IMR-90 (cell line): ENCODE measurements around the gene PHKA1. TPM values are rescaled to one million over a fixed set of nuclear protein-coding genes. Genes with fewer than 3 reads are reported as not detected.

Experiments used
- ATAC-seq: fragments of 200-7000 bp; cut with Tn5 transposase; 2 replicates; pipeline ENCODE4 v1.9.1; 2020; ENCODE audit warnings: low read depth, mild to moderate bottlenecking, moderate library complexity
- BruUV-seq: library from RNA; stranded (reverse); fragments of 400-500 nt; replicated peaks from 2 replicates; lab custom pipeline; 2021; lab: Mats Ljungman, UMichigan
- CTCF ChIA-PET: fragments of 300-600 bp; formaldehyde crosslinking; extraction: SDS; loops from one replicate; lab custom pipeline; 2021; ENCODE audit warnings: antibody characterized with exemption; lab: Yijun Ruan, JAX
- POLR2A ChIA-PET: fragments of 300-600 bp; sonication (Branson Sonifier 250); formaldehyde crosslinking; loops from one replicate; lab custom pipeline; 2022; ENCODE audit warnings: antibody characterized with exemption; ENCODE audit not compliant: unreplicated experiment; lab: Charles Lee
- DNase-seq: peaks from one replicate; pipeline ENCODE4 v3.0.0; 2013
- H2AFZ ChIP-seq: replicated peaks from 2 replicates; pipeline ENCODE3; 2013; ENCODE audit warnings: low read length, mild to moderate bottlenecking; ENCODE audit not compliant: poor library complexity
- H2AK5ac ChIP-seq: 2 replicates; pipeline ENCODE4 v1.6.1; 2013; ENCODE audit warnings: low read depth, low read length, inconsistent platforms
- H2AK9ac ChIP-seq: replicated peaks from 2 replicates; pipeline ENCODE3; 2013; ENCODE audit warnings: mild to moderate bottlenecking, low read depth, low read length, moderate library complexity; ENCODE audit not compliant: poor library complexity
- H2BK120ac ChIP-seq: 2 replicates; pipeline ENCODE4 v1.6.1; 2013; ENCODE audit warnings: low read depth, low read length, inconsistent platforms
- H2BK15ac ChIP-seq: 3 replicates; pipeline ENCODE4 v1.6.1; 2013; ENCODE audit warnings: low read depth, low read length, inconsistent platforms
- H2BK20ac ChIP-seq: 2 replicates; pipeline ENCODE4 v1.6.1; 2013; ENCODE audit warnings: low read depth, mild to moderate bottlenecking, inconsistent platforms, low read length, moderate library complexity
- H2BK5ac ChIP-seq: 2 replicates; pipeline ENCODE4 v1.6.1; 2013; ENCODE audit warnings: mild to moderate bottlenecking, low read depth, low read length, inconsistent platforms; ENCODE audit not compliant: poor library complexity, severe bottlenecking
- H3K14ac ChIP-seq: replicated peaks from 2 replicates; pipeline ENCODE4 v1.6.1; 2013; ENCODE audit warnings: low read depth, low read length, inconsistent platforms
- H3K18ac ChIP-seq: 2 replicates; pipeline ENCODE4 v1.6.1; 2013; ENCODE audit warnings: low read depth, low read length, control low read depth
- H3K23ac ChIP-seq: 2 replicates; pipeline ENCODE4 v1.6.1; 2013; ENCODE audit warnings: low read depth, low read length, inconsistent platforms
- H3K27ac ChIP-seq: 2 replicates; pipeline ENCODE4 v1.5.1; 2013; ENCODE audit warnings: mild to moderate bottlenecking, control low read depth, low read length; ENCODE audit not compliant: insufficient read depth
- H3K27me3 ChIP-seq: 2 replicates; pipeline ENCODE4 v1.6.1; 2013; ENCODE audit warnings: low read length; ENCODE audit not compliant: control insufficient read depth, insufficient read depth
- H3K36me3 ChIP-seq: 2 replicates; pipeline ENCODE4 v1.6.1; 2013; ENCODE audit warnings: low read length, mixed read lengths; ENCODE audit not compliant: control insufficient read depth, insufficient read depth
- H3K4ac ChIP-seq: 2 replicates; pipeline ENCODE4 v1.6.1; 2013; ENCODE audit warnings: low read depth, low read length, inconsistent platforms
- H3K4me1 ChIP-seq: 2 replicates; pipeline ENCODE4 v1.6.1; 2013; ENCODE audit warnings: low read length, mixed read lengths; ENCODE audit not compliant: control insufficient read depth, insufficient read depth
- H3K4me2 ChIP-seq: 2 replicates; pipeline ENCODE4 v1.6.1; 2013; ENCODE audit warnings: low read depth, mild to moderate bottlenecking, control low read depth, low read length, moderate library complexity
- H3K4me3 ChIP-seq: 2 replicates; pipeline ENCODE4 v1.5.1; 2013; ENCODE audit warnings: low read depth, mild to moderate bottlenecking, control low read depth, low read length, moderate library complexity; ENCODE audit not compliant: insufficient read depth
- H3K56ac ChIP-seq: 2 replicates; pipeline ENCODE4 v1.6.1; 2013; ENCODE audit warnings: low read length, inconsistent platforms; ENCODE audit not compliant: insufficient read depth; ENCODE audit errors: extremely low read depth
- H3K79me1 ChIP-seq, 2 experiments: 2 replicates each; pipeline ENCODE4 v1.6.1; 2013; ENCODE audit warnings: low read length in 2 of 2, inconsistent platforms in 1 of 2, low read depth in 1 of 2
- H3K9ac ChIP-seq: 2 replicates; pipeline ENCODE4 v1.6.1; 2013; ENCODE audit warnings: low read depth, low read length, control low read depth
- H3K9me1 ChIP-seq: 2 replicates; pipeline ENCODE4 v1.6.1; 2013; ENCODE audit warnings: low read length, inconsistent platforms; ENCODE audit not compliant: insufficient read depth
- H3K9me3 ChIP-seq: 2 replicates; pipeline ENCODE4 v1.6.1; 2013; ENCODE audit warnings: low read length; ENCODE audit not compliant: control insufficient read depth, insufficient read depth
- H4K20me1 ChIP-seq: 2 replicates; pipeline ENCODE4 v1.6.1; 2013; ENCODE audit warnings: low read length, inconsistent platforms; ENCODE audit not compliant: insufficient read depth
- H4K5ac ChIP-seq: 2 replicates; pipeline ENCODE4 v1.6.1; 2013; ENCODE audit warnings: mild to moderate bottlenecking, low read depth, low read length, control low read depth
- H4K8ac ChIP-seq, 2 experiments: 2 replicates each; pipeline ENCODE4 v1.6.1; 2013; ENCODE audit warnings: low read depth in 2 of 2, low read length in 2 of 2, control low read depth in 1 of 2, inconsistent platforms in 1 of 2
- H4K91ac ChIP-seq: 2 replicates; pipeline ENCODE4 v1.6.1; 2013; ENCODE audit warnings: low read depth, low read length, inconsistent platforms; ENCODE audit not compliant: insufficient read depth
- BHLHE40 ChIP-seq: fragments of 150-350 bp; IDR thresholded peaks from 2 replicates; pipeline ENCODE4 v1.6.1; 2016; ENCODE audit warnings: mild to moderate bottlenecking, low read depth, low read length
- CEBPB ChIP-seq: IDR thresholded peaks from 2 replicates; pipeline ENCODE4 v1.6.1; 2012; ENCODE audit warnings: low read depth, low read length, improper control_type of control experiment
- FOS ChIP-seq: fragments of 150-350 bp; IDR thresholded peaks from 2 replicates; pipeline ENCODE4 v1.6.1; 2016; ENCODE audit warnings: low read depth, low read length
- MAFK ChIP-seq: IDR thresholded peaks from 2 replicates; pipeline ENCODE4 v1.6.1; 2012; ENCODE audit warnings: low read depth, low read length, improper control_type of control experiment
- MXI1 ChIP-seq: IDR thresholded peaks from 2 replicates; pipeline ENCODE4 v1.6.1; 2012; ENCODE audit warnings: low read depth, mild to moderate bottlenecking, low read length, moderate library complexity, borderline replicate concordance
- NFE2L2 ChIP-seq: fragments of 150-350 bp; IDR thresholded peaks from 2 replicates; pipeline ENCODE4 v1.6.1; 2016; ENCODE audit warnings: low read depth, mild to moderate bottlenecking, low read length
- RAD21 ChIP-seq: IDR thresholded peaks from 2 replicates; pipeline ENCODE4 v1.6.1; 2012; ENCODE audit warnings: low read length, improper control_type of control experiment
- SMC3 ChIP-seq: fragments of 150-350 bp; IDR thresholded peaks from 2 replicates; pipeline ENCODE4 v1.6.1; 2016; ENCODE audit warnings: low read depth, mild to moderate bottlenecking, antibody characterized with exemption, low read length, moderate library complexity
- USF2 ChIP-seq: fragments of 150-350 bp; IDR thresholded peaks from 2 replicates; pipeline ENCODE4 v1.6.1; 2017; ENCODE audit warnings: mild to moderate bottlenecking, antibody characterized with exemption, low read length, low read depth
- WGBS, 2 experiments: methylation state at CpG; one replicate each; pipeline versions ENCODE4 v1.1.5 to v1.1.7; 2013; ENCODE audit warnings: missing lambda C conversion rate in 2 of 2; ENCODE audit not compliant: insufficient read length in 1 of 2; ENCODE audit errors: extremely low coverage in 2 of 2; 5-methylcytosine and 5-hydroxymethylcytosine counted together
- dilution Hi-C: fragments of 300-500 bp; cut with HindIII; formaldehyde crosslinking; loops from one replicate; pipeline ENCODE4 v1.14.3; 2018; ENCODE audit warnings: low sequenced_read_pairs; ENCODE audit not compliant: unreplicated experiment
- in situ Hi-C: fragments of 300-500 bp; cut with MboI; formaldehyde crosslinking; loops from 3 replicates; pipeline ENCODE4 v1.14.3; 2019; ENCODE audit warnings: low sequenced_read_pairs, inconsistent platforms, mixed read lengths
- intact Hi-C: fragments of 100-400 bp; cut with micrococcal nuclease; formaldehyde crosslinking; loops from 2 replicates; pipeline ENCODE4 v1.10.0; 2022
- polyA plus RNA-seq, 3 experiments: library from polyadenylated mRNA; depleted of rRNA; stranded (reverse); fragments of >200 nt; gene quantifications; 2 replicates each; pipeline ENCODE4 v1.2.3, GENCODE V29; 2012; ENCODE audit warnings: low replicate concordance in 1 of 3
- total RNA-seq: library from RNA; depleted of rRNA; stranded (reverse); fragments of >200 nt; gene quantifications from 2 replicates; pipeline ENCODE4 v1.2.3, GENCODE V29; 2012
- TF ChIP-seq, protein P1 (sequence below): fragments of 150-350 bp; IDR thresholded peaks from 2 replicates; pipeline ENCODE4 v1.6.1; 2016; ENCODE audit warnings: low read depth, mild to moderate bottlenecking, low read length, moderate library complexity, borderline replicate concordance
- TF ChIP-seq, protein P2 (sequence below): conservative IDR thresholded peaks from 2 replicates; pipeline ENCODE4 v1.5.1; 2012; ENCODE audit warnings: mild to moderate bottlenecking, low read depth, low read length, improper control_type of control experiment

PHKA1 gene
- total and polyA plus RNA-seq, 2 of the 4 experiments (the other 2 are of a cell fraction) = 2.7 to 4.5 TPM

- peak overlapping the region; percentile 60; the same call in 1 of the 2 replicates for H4K5ac ChIP-seq
- H4K8ac ChIP-seq = peak overlapping the region; percentile 12 to 55; a peak in 3 of 4 replicates
- H2BK5ac ChIP-seq = peak overlapping the region; percentile 82
- peak overlapping the region; percentile 65 for H4K91ac ChIP-seq
- H3K9me3 ChIP-seq = no peaks in the 10 kb centered on the region
- H3K14ac ChIP-seq = peak overlapping the region; percentile 50
- WGBS, 2 experiments = 17% methylated on average over 3 of the region's 9 CpGs; no CpG with 5 or more reads in 1 of the 2 experiments
- DNase-seq (peak; percentile 89), ATAC-seq (peak; percentile 91)
- H3K79me1 ChIP-seq = no peaks in the 10 kb centered on the region
- in situ Hi-C loops = no loop called here
- peak overlapping the region; percentile 71 for H2BK120ac ChIP-seq
- peak overlapping the region; percentile 59 for H2BK20ac ChIP-seq
- peak overlapping the region; percentile 57 for H3K4ac ChIP-seq
- POLR2A ChIA-PET = no interaction called here
- peak overlapping the region; percentile 63 for H3K27ac ChIP-seq
- peaks cover 6% of the 10 kb centered on the region for H3K9me1 ChIP-seq
- no peak overlapping the region; the same call in 1 of the 2 replicates for H3K56ac ChIP-seq
- H3K4me2 ChIP-seq = peak overlapping the region; percentile 86
- TF ChIP-seq BHLHE40 = 0 out of 2 replicates have a peak, but pooled peaks have one; percentile 13
- TF ChIP-seq MXI1 = no peak
- TF ChIP-seq, protein P1, sequence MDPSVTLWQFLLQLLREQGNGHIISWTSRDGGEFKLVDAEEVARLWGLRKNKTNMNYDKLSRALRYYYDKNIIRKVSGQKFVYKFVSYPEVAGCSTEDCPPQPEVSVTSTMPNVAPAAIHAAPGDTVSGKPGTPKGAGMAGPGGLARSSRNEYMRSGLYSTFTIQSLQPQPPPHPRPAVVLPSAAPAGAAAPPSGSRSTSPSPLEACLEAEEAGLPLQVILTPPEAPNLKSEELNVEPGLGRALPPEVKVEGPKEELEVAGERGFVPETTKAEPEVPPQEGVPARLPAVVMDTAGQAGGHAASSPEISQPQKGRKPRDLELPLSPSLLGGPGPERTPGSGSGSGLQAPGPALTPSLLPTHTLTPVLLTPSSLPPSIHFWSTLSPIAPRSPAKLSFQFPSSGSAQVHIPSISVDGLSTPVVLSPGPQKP = no peak
- TF ChIP-seq CEBPB = 0 out of 2 replicates have a peak, but pooled peaks have one; percentile 6
- peak; percentile 92 for TF ChIP-seq FOS
- 0 out of 2 replicates have a peak, but pooled peaks have one; percentile 4 for TF ChIP-seq NFE2L2
- no peak for TF ChIP-seq SMC3
- no peak for TF ChIP-seq RAD21
- TF ChIP-seq USF2 = no peak
- TF ChIP-seq, protein P2, sequence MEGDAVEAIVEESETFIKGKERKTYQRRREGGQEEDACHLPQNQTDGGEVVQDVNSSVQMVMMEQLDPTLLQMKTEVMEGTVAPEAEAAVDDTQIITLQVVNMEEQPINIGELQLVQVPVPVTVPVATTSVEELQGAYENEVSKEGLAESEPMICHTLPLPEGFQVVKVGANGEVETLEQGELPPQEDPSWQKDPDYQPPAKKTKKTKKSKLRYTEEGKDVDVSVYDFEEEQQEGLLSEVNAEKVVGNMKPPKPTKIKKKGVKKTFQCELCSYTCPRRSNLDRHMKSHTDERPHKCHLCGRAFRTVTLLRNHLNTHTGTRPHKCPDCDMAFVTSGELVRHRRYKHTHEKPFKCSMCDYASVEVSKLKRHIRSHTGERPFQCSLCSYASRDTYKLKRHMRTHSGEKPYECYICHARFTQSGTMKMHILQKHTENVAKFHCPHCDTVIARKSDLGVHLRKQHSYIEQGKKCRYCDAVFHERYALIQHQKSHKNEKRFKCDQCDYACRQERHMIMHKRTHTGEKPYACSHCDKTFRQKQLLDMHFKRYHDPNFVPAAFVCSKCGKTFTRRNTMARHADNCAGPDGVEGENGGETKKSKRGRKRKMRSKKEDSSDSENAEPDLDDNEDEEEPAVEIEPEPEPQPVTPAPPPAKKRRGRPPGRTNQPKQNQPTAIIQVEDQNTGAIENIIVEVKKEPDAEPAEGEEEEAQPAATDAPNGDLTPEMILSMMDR = no peak
- no peak for TF ChIP-seq MAFK
- intact Hi-C loops = loop anchor here (1.0 kb wide), 1 partner anchor 94 kb away; the partner anchor contains the start of gene PHKA1
- no peaks in the 10 kb centered on the region for H3K36me3 ChIP-seq
- H2AK9ac ChIP-seq = peak overlapping the region; percentile 35
- no peak overlapping the region for H3K9ac ChIP-seq
- no TSS peak for BruUV-seq
- dilution Hi-C loops = no loop called here
- H3K23ac ChIP-seq = peak overlapping the region; percentile 15; the same call in 1 of the 2 replicates
- CTCF ChIA-PET = no interaction called here
- peak overlapping the region; percentile 53; the same call in 1 of the 2 replicates for H3K18ac ChIP-seq
- peak overlapping the region; percentile 63; the same call in 1 of the 2 replicates for H2AK5ac ChIP-seq
- peak overlapping the region; percentile 48; the same call in 1 of the 3 replicates for H2BK15ac ChIP-seq
- no peaks in the 10 kb centered on the region for H4K20me1 ChIP-seq
- no peaks in the 10 kb centered on the region; the same call in none of the 2 replicates for H3K27me3 ChIP-seq
- H2AFZ ChIP-seq = peak overlapping the region; percentile 62
- H3K4me1 ChIP-seq = peaks cover 4% of the 10 kb centered on the region
- peak overlapping the region; percentile 29; the same call in 1 of the 2 replicates for H3K4me3 ChIP-seq
Measured at GRCh38 chrX:72620550-72621145, 93.5 kb downstream of the PHKA1 start.
